BE2C (cell line): ENCODE data around the gene ETV4.

Source experiments
- DNase-seq: peaks from one replicate; pipeline ENCODE4 v3.0.0-alpha.2; 2020
- H3K27me3 ChIP-seq: fragments of 250-450 bp; sonication (Bioruptor Pico); 2 replicates; pipeline ENCODE4 v1.5.1; 2020; ENCODE audit warnings: mild to moderate bottlenecking
- H3K36me3 ChIP-seq: fragments of 250-450 bp; sonication (Bioruptor Pico); 2 replicates; pipeline ENCODE4 v1.5.1; 2020; ENCODE audit warnings: mild to moderate bottlenecking
- H3K4me1 ChIP-seq: fragments of 250-450 bp; sonication (Bioruptor Pico); 2 replicates; pipeline ENCODE4 v1.5.1; 2020
- H3K4me3 ChIP-seq: 2 replicates; pipeline ENCODE4 v1.5.1; 2011; ENCODE audit warnings: low read depth, low read length
- H3K9me3 ChIP-seq: fragments of 250-450 bp; sonication (Bioruptor Pico); 2 replicates; pipeline ENCODE4 v1.5.1; 2020
- CTCF ChIP-seq: IDR thresholded peaks from 2 replicates; pipeline ENCODE4 v1.5.1; 2012; ENCODE audit warnings: mild to moderate bottlenecking, low read depth, low read length

Gene ETV4

GRCh38 chr17:43579566-43580140, 33.5 kb upstream of the ETV4 start:
- Histone ChIP-seq H3K27me3 (no peaks in the 10 kb centered on the region), H3K4me1 (no peaks in the 10 kb centered on the region), H3K4me3 (no peak overlapping the region), H3K9me3 (no peaks in the 10 kb centered on the region), H3K36me3 (no peaks in the 10 kb centered on the region)
- DNase-seq: no peak
- TF ChIP-seq CTCF: no peak

- peak; percentile 48 for DNase-seq
- Histone ChIP-seq H3K36me3 (no peaks in the 10 kb centered on the region), H3K4me1 (no peaks in the 10 kb centered on the region), H3K9me3 (no peaks in the 10 kb centered on the region), H3K4me3 (no peak overlapping the region), H3K27me3 (no peaks in the 10 kb centered on the region)
- TF ChIP-seq CTCF: no peak
Measured at GRCh38 chr17:43578699-43579565, 32.8 kb upstream of the ETV4 start.

- no peak for TF ChIP-seq CTCF
- no peaks in the 10 kb centered on the region for H3K36me3 ChIP-seq
- H3K4me3 ChIP-seq: no peak overlapping the region
- DNase-seq: no peak
- H3K4me1 ChIP-seq: no peaks in the 10 kb centered on the region
- no peaks in the 10 kb centered on the region for H3K9me3 ChIP-seq
- no peaks in the 10 kb centered on the region for H3K27me3 ChIP-seq
Measured at GRCh38 chr17:43578404-43578698, 32.2 kb upstream of the ETV4 start.

GRCh38 chr17:43577664-43578403, 31.7 kb upstream of the ETV4 start:
- DNase-seq: no peak
- TF ChIP-seq CTCF: no peak
- Histone ChIP-seq H3K4me3 (no peak overlapping the region), H3K9me3 (no peaks in the 10 kb centered on the region), H3K4me1 (no peaks in the 10 kb centered on the region), H3K27me3 (no peaks in the 10 kb centered on the region), H3K36me3 (no peaks in the 10 kb centered on the region)

- no peak overlapping the region for H3K4me3 ChIP-seq
Measured at GRCh38 chr17:43576563-43577229, 30.6 kb upstream of the ETV4 start.

More at GRCh38 chr17:43576563-43577229, 30.6 kb upstream of the ETV4 start:
- Histone ChIP-seq H3K9me3 (no peaks in the 10 kb centered on the region), H3K4me1 (no peaks in the 10 kb centered on the region), H3K36me3 (no peaks in the 10 kb centered on the region), H3K27me3 (no peaks in the 10 kb centered on the region)
- TF ChIP-seq CTCF: peak; percentile 93
- DNase-seq: peak; percentile 73
